Trophoblast cell (in vitro differentiated cells and primary cell): ENCODE measurements around the gene IL11. TPM values are rescaled to one million over a fixed set of nuclear protein-coding genes. Genes with fewer than 3 reads are reported as not detected.
A peak's percentile ranks its signal among the peaks of the same experiment; 100 is the strongest.

Experiments used
- DNase-seq, 2 donors: peaks; one replicate each; pipeline ENCODE4 v3.0.0-alpha.2; 2016
- H2AFZ ChIP-seq: 2 replicates; pipeline ENCODE4 v1.6.1; 2013; ENCODE audit warnings: low read length, moderate library complexity, mild to moderate bottlenecking; ENCODE audit not compliant: insufficient read depth, poor library complexity
- H2AK5ac ChIP-seq: 2 replicates; pipeline ENCODE4 v1.6.1; 2013; ENCODE audit warnings: mild to moderate bottlenecking, low read length
- H2BK120ac ChIP-seq: 2 replicates; pipeline ENCODE4 v1.6.1; 2013; ENCODE audit warnings: low read length, mild to moderate bottlenecking, moderate library complexity; ENCODE audit not compliant: insufficient read depth, poor library complexity
- H2BK12ac ChIP-seq: 2 replicates; pipeline ENCODE4 v1.6.1; 2013; ENCODE audit warnings: mild to moderate bottlenecking, low read length, moderate library complexity
- H2BK5ac ChIP-seq: 2 replicates; pipeline ENCODE4 v1.6.1; 2013; ENCODE audit warnings: low read length, low read depth, moderate library complexity, mild to moderate bottlenecking; ENCODE audit not compliant: poor library complexity
- H3K14ac ChIP-seq: 2 replicates; pipeline ENCODE4 v1.6.1; 2013; ENCODE audit warnings: mild to moderate bottlenecking, low read length
- H3K18ac ChIP-seq: 2 replicates; pipeline ENCODE4 v1.6.1; 2013; ENCODE audit warnings: mild to moderate bottlenecking, low read length
- H3K23ac ChIP-seq: 2 replicates; pipeline ENCODE4 v1.6.1; 2013; ENCODE audit warnings: low read length
- H3K27ac ChIP-seq: 2 replicates; pipeline ENCODE4 v1.5.1; 2013; ENCODE audit warnings: low read depth, mild to moderate bottlenecking, inconsistent platforms, low read length, moderate library complexity
- H3K27me3 ChIP-seq: 2 replicates; pipeline ENCODE4 v1.6.1; 2013; ENCODE audit warnings: inconsistent platforms, mild to moderate bottlenecking, low read length, moderate library complexity; ENCODE audit not compliant: insufficient read depth
- H3K36me3 ChIP-seq, 2 experiments: 1 replicate in 1 of 2; 2 replicates in 1 of 2; pipeline ENCODE4 v1.6.1; 2013; ENCODE audit warnings: low read length in 2 of 2, mild to moderate bottlenecking in 2 of 2, moderate library complexity in 1 of 2; ENCODE audit not compliant: insufficient read depth in 2 of 2, control insufficient read depth in 1 of 2
- H3K4ac ChIP-seq: 2 replicates; pipeline ENCODE4 v1.6.1; 2013; ENCODE audit warnings: low read depth, mild to moderate bottlenecking, low read length, moderate library complexity
- H3K4me1 ChIP-seq, 2 experiments: 1 replicate in 1 of 2; 2 replicates in 1 of 2; pipeline ENCODE4 v1.6.1; 2013; ENCODE audit warnings: low read length in 2 of 2, mild to moderate bottlenecking in 2 of 2, moderate library complexity in 1 of 2; ENCODE audit not compliant: insufficient read depth in 2 of 2, control insufficient read depth in 1 of 2
- H3K4me2 ChIP-seq: 2 replicates; pipeline ENCODE4 v1.6.1; 2013; ENCODE audit warnings: inconsistent platforms, mild to moderate bottlenecking, low read length, moderate library complexity
- H3K4me3 ChIP-seq: 2 replicates; pipeline ENCODE4 v1.5.1; 2013; ENCODE audit warnings: mild to moderate bottlenecking, low read depth, low read length, inconsistent platforms
- H3K79me1 ChIP-seq: one replicate; pipeline ENCODE4 v1.6.1; 2013; ENCODE audit warnings: low read length
- H3K79me2 ChIP-seq: 2 replicates; pipeline ENCODE4 v1.6.1; 2013; ENCODE audit warnings: low read length, mild to moderate bottlenecking; ENCODE audit not compliant: control insufficient read depth, insufficient read depth, poor library complexity
- H3K9ac ChIP-seq: 2 replicates; pipeline ENCODE4 v1.6.1; 2013; ENCODE audit warnings: mild to moderate bottlenecking, low read length
- H3K9me3 ChIP-seq: 2 replicates; pipeline ENCODE4 v1.6.1; 2013; ENCODE audit warnings: low read depth, mild to moderate bottlenecking, control low read depth, inconsistent platforms, low read length; ENCODE audit not compliant: insufficient read depth
- H4K12ac ChIP-seq: 2 replicates; pipeline ENCODE4 v1.6.1; 2013; ENCODE audit warnings: low read depth, mild to moderate bottlenecking, low read length, moderate library complexity
- H4K8ac ChIP-seq: 2 replicates; pipeline ENCODE4 v1.6.1; 2013; ENCODE audit warnings: low read depth, mild to moderate bottlenecking, low read length, moderate library complexity
- H4K91ac ChIP-seq: one replicate; pipeline ENCODE4 v1.6.1; 2013; ENCODE audit warnings: low read depth, mild to moderate bottlenecking, low read length, moderate library complexity
- WGBS: extraction: QIAGEN DNeasy Blood & Tissue Kit; methylation state at CpG from one replicate; pipeline ENCODE4 v1.1.7; 2013; ENCODE audit warnings: missing lambda C conversion rate; ENCODE audit not compliant: insufficient read length, insufficient coverage; ENCODE audit errors: extremely low coverage; 5-methylcytosine and 5-hydroxymethylcytosine counted together
- polyA plus RNA-seq: library from polyadenylated mRNA; stranded (reverse); fragments of 200-250 nt; gene quantifications from 2 replicates; pipeline ENCODE4 v1.2.3, GENCODE V29; 2013

IL11 gene
- 14.7 and 15.0 TPM in 2 replicates for polyA plus RNA-seq

- H3K4me3 ChIP-seq = peak within 1 kb of the TSS; percentile 73
- peak within 1 kb of the TSS; percentile 91 for H3K27ac ChIP-seq
- H3K27me3 ChIP-seq = no peaks in the 10 kb centered on the region
- H3K79me1 ChIP-seq = peaks cover 42% of the 10 kb centered on the region
- peak within 1 kb of the TSS; percentile 88 for H4K8ac ChIP-seq
- peak within 1 kb of the TSS; percentile 96 for H3K18ac ChIP-seq
- peaks cover 35 to 41% of the 10 kb centered on the region in 2 experiments for H3K4me1 ChIP-seq
- WGBS = no CpG with 5 or more reads among the region's 32 CpGs
- peak within 1 kb of the TSS; percentile 56 for H2AFZ ChIP-seq
- H2AK5ac ChIP-seq = peak within 1 kb of the TSS; percentile 93
- H3K23ac ChIP-seq = no peak within 1 kb of the TSS
- DNase-seq = no peak
- H2BK12ac ChIP-seq = peak within 1 kb of the TSS; percentile 72
- H3K36me3 ChIP-seq = peaks cover 20 to 23% of the 10 kb centered on the region in 2 experiments
- H3K9ac ChIP-seq = peak within 1 kb of the TSS; percentile 57
- H4K12ac ChIP-seq = peak within 1 kb of the TSS; percentile 63
- peak within 1 kb of the TSS; percentile 70 for H3K4me2 ChIP-seq
- H2BK120ac ChIP-seq = peak within 1 kb of the TSS; percentile 89
- no peaks in the 10 kb centered on the region for H3K9me3 ChIP-seq
- peak within 1 kb of the TSS; percentile 71 for H3K4ac ChIP-seq
- peak within 1 kb of the TSS; percentile 95 for H4K91ac ChIP-seq
- H3K14ac ChIP-seq = peak within 1 kb of the TSS; percentile 92
- H3K79me2 ChIP-seq = peaks cover 15% of the 10 kb centered on the region
- peak within 1 kb of the TSS; percentile 94 for H2BK5ac ChIP-seq
These were observed at the start of gene IL11 for GRCh38 chr19:55370305-55370988. Gene IL11 (minus strand): TSS chr19:55370463. CDS start chr19:55370310, 153 bp downstream.

DNA sequence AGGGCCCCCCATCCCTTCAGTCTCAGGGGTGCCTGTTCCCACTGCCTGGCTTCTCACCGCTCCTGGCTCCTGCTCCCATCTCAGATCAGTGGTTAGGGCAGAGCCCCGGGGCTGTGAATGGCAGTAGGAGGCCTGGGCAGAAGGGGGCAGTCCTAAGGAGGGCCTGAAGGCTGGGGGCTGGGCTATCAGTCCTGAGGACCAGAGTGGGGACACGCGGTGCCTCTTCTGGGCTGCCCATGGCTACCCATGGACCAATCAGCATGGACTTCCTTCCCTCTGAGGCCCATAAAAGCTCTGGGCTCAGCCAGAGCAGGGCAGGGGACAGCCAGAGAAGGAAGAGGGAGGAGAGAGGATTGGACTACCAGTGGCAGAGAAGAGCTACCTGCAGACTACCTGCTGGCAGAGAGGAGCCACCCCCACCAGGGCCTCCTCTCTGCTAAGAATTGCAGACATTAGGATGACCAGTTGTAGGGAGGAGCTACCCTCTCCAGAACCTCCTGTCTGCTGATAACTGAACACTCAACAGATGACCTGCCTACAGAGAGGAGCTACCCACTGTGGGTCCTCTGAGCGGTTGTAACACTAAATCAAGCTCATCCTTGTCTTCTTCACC, 49.5 kb upstream of the IL11 start:
- no peak overlapping the region for H3K23ac ChIP-seq
- WGBS = no CpG with 5 or more reads among the region's 5 CpGs
- H3K18ac ChIP-seq = no peak overlapping the region
- H3K27me3 ChIP-seq = no peaks in the 10 kb centered on the region
- DNase-seq = no peak
- H3K4me3 ChIP-seq = no peak overlapping the region
- H3K14ac ChIP-seq = no peak overlapping the region
- H4K91ac ChIP-seq = no peak overlapping the region
- H3K4me2 ChIP-seq = no peak overlapping the region
- no peak overlapping the region for H3K27ac ChIP-seq
- H3K4ac ChIP-seq = no peak overlapping the region
- no peak overlapping the region for H2BK5ac ChIP-seq
- H3K4me1 ChIP-seq = no peaks in the 10 kb centered on the region
- peaks cover 2% of the 10 kb centered on the region for H3K9me3 ChIP-seq
- H2BK120ac ChIP-seq = no peak overlapping the region
- H3K79me1 ChIP-seq = no peaks in the 10 kb centered on the region
- no peak overlapping the region for H3K9ac ChIP-seq
- no peaks in the 10 kb centered on the region for H3K79me2 ChIP-seq
- no peak overlapping the region for H4K12ac ChIP-seq
- H2AK5ac ChIP-seq = no peak overlapping the region
- H2BK12ac ChIP-seq = no peak overlapping the region
- H3K36me3 ChIP-seq = no peaks in the 10 kb centered on the region
- H4K8ac ChIP-seq = no peak overlapping the region
- H2AFZ ChIP-seq = no peak overlapping the region

DNA sequence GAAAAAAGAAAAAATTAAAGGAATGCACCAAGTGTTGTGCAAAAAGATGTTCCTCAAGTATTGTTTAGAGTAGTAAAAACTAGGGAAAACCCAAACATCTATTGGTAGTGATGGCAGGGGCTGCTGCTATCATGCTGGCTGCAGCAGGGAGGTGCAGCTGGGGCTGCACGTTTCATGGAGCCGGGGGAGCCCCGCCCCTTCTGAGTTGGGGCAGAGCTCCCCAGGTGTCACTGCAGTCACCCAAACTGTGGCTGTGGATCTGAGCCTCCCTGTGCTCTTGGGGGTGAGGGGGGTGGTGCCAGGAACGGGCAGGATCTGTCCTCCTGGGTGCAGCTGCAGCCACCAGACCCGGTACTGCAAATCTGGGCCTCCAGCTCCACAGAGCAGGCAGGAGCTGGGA, 48.8 kb upstream of the IL11 start:
- H2BK5ac ChIP-seq = no peak overlapping the region
- H2BK120ac ChIP-seq = no peak overlapping the region
- H3K4me2 ChIP-seq = no peak overlapping the region
- H3K18ac ChIP-seq = no peak overlapping the region
- no peak overlapping the region for H3K9ac ChIP-seq
- H3K4me1 ChIP-seq = no peaks in the 10 kb centered on the region
- H3K23ac ChIP-seq = no peak overlapping the region
- H4K8ac ChIP-seq = no peak overlapping the region
- no peak overlapping the region for H3K4me3 ChIP-seq
- H3K79me2 ChIP-seq = no peaks in the 10 kb centered on the region
- no peaks in the 10 kb centered on the region for H3K9me3 ChIP-seq
- no peak overlapping the region for H4K91ac ChIP-seq
- H3K4ac ChIP-seq = no peak overlapping the region
- no peaks in the 10 kb centered on the region for H3K36me3 ChIP-seq
- no CpG with 5 or more reads among the region's 5 CpGs for WGBS
- H3K27ac ChIP-seq = no peak overlapping the region
- H2AK5ac ChIP-seq = no peak overlapping the region
- no peak for DNase-seq
- no peaks in the 10 kb centered on the region for H3K79me1 ChIP-seq
- H3K27me3 ChIP-seq = no peaks in the 10 kb centered on the region
- no peak overlapping the region for H4K12ac ChIP-seq
- no peak overlapping the region for H2AFZ ChIP-seq
- no peak overlapping the region for H3K14ac ChIP-seq
- no peak overlapping the region for H2BK12ac ChIP-seq

DNA sequence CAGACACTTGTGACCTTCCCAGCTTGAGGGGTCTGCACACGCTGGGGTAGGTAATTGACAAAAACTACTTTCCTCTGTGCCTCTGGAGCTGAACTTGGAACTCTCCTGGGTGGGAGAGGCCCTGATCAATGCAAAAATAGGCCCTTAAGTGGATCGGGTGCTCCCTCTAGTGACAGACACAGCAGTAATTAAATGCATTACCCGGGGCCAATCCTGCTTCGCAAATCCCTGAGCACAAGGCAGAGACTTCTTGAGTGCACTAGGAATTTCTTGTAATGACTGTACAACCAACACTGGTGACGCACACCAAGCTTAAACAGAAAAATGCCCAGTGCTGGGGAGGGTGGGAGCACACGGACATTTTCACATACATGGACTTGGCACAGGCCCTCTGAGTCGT, 47.9 kb upstream of the IL11 start:
- no peak overlapping the region for H4K12ac ChIP-seq
- H2AFZ ChIP-seq = no peak overlapping the region
- H3K4me2 ChIP-seq = no peak overlapping the region
- DNase-seq = peak; percentile 53 to 86
- H3K18ac ChIP-seq = no peak overlapping the region
- H4K8ac ChIP-seq = no peak overlapping the region
- no peaks in the 10 kb centered on the region for H3K36me3 ChIP-seq
- H3K9me3 ChIP-seq = no peaks in the 10 kb centered on the region
- H2BK5ac ChIP-seq = no peak overlapping the region
- no peak overlapping the region for H3K14ac ChIP-seq
- no peak overlapping the region for H3K4me3 ChIP-seq
- H2BK12ac ChIP-seq = no peak overlapping the region
- no peak overlapping the region for H3K9ac ChIP-seq
- no peaks in the 10 kb centered on the region for H3K4me1 ChIP-seq
- no peak overlapping the region for H3K23ac ChIP-seq
- no peak overlapping the region for H4K91ac ChIP-seq
- H2BK120ac ChIP-seq = no peak overlapping the region
- H3K79me1 ChIP-seq = no peaks in the 10 kb centered on the region
- H3K79me2 ChIP-seq = no peaks in the 10 kb centered on the region
- H3K4ac ChIP-seq = no peak overlapping the region
- H3K27me3 ChIP-seq = no peaks in the 10 kb centered on the region
- WGBS = no CpG with 5 or more reads among the region's 7 CpGs
- no peak overlapping the region for H2AK5ac ChIP-seq
- H3K27ac ChIP-seq = no peak overlapping the region
